Fibroblast of pulmonary artery (primary cell): Measurements from ENCODE around the gene STX18.

Source experiments
- DNase-seq: peaks from one replicate; pipeline ENCODE4 v3.0.0-alpha.2; 2010; ENCODE audit warnings: low read depth
- H3K4me3 ChIP-seq: replicated peaks from 2 replicates; pipeline ENCODE4 v1.5.1; 2011; ENCODE audit warnings: low read depth, mild to moderate bottlenecking, control low read depth, low read length, moderate library complexity
- TF ChIP-seq, protein P1 (sequence below): IDR thresholded peaks from 2 replicates; pipeline ENCODE4 v1.5.1; 2011; ENCODE audit warnings: mild to moderate bottlenecking, control low read depth, low read length, inconsistent platforms; ENCODE audit errors: missing control alignments

Gene STX18

GRCh38 chr4:4410271-4410670 lies 131.6 kb downstream of the STX18 start:
- TF ChIP-seq, protein P1, sequence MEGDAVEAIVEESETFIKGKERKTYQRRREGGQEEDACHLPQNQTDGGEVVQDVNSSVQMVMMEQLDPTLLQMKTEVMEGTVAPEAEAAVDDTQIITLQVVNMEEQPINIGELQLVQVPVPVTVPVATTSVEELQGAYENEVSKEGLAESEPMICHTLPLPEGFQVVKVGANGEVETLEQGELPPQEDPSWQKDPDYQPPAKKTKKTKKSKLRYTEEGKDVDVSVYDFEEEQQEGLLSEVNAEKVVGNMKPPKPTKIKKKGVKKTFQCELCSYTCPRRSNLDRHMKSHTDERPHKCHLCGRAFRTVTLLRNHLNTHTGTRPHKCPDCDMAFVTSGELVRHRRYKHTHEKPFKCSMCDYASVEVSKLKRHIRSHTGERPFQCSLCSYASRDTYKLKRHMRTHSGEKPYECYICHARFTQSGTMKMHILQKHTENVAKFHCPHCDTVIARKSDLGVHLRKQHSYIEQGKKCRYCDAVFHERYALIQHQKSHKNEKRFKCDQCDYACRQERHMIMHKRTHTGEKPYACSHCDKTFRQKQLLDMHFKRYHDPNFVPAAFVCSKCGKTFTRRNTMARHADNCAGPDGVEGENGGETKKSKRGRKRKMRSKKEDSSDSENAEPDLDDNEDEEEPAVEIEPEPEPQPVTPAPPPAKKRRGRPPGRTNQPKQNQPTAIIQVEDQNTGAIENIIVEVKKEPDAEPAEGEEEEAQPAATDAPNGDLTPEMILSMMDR: no peak
- DNase-seq: no peak
- no peak overlapping the region for H3K4me3 ChIP-seq

- DNase-seq: no peak
- H3K4me3 ChIP-seq: no peak overlapping the region
- TF ChIP-seq, protein P1: no peak
These were observed 132.3 kb downstream of the STX18 start for GRCh38 chr4:4409416-4410115.

GRCh38 chr4:4408576-4409335 lies 133.1 kb downstream of the STX18 start:
- H3K4me3 ChIP-seq: no peak overlapping the region
- DNase-seq: no peak
- TF ChIP-seq, protein P1: no peak

DNA sequence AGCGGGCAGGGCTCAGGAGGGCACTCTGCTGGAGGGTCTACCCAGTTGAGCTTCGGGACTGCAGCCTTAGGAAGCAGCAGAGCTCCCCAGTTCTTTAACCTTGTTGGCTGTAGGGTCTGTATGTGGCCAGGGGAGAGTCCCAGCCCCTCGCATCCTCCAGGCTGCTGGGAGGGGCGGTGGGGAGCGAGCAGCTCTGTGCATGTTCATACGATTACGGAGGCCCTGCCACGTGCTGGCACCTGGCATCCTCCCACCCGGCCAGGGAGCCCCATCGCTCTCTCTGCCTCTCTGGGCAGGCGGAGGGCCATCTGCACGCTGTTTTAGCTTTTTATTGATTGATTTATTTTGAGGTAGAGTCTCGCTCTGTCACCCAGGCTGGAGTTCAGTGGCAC lies 133.7 kb downstream of the STX18 start:
- TF ChIP-seq, protein P1: no peak
- H3K4me3 ChIP-seq: no peak overlapping the region
- DNase-seq: no peak

DNA sequence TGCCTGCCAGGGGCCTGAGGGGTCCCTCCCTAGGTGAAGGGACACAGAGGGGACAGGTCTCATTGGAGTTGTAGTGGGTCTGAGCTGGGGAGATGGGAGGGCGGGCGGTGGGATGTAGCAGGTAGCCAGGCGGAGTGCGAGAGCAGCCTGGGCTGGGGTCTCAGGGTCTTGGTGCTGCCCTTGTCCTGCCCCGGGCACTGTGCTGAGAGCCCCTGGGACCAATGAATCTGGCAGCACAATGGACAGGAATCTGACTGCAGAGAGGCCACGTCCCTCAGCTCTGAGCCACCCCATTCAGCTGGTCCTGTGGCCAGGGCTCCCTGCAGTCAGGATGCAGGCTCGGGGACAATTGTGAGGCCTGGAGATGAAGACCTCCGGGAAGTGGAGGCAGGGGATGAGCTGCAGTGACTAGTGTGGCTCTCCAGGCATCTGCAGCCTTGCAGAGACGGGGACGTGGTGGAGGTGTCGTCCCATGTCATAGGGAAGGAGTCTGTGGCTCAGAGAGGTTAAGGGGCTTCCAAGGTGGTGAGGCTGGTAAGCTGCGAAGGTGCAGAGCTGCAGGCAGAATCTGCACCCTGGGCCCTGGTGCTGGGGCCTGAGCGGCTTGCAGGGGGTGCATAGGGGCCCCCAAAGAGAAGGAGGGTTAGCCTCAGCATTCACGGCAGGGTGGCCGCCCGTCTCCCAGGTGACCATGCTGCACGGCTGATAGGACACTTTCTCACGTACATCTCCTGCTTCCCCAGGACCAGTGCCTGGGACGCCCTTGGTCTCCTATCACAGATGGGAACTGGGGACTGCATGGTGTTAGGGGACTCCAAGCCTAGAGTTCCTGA lies 134.3 kb downstream of the STX18 start:
- DNase-seq: no peak
- TF ChIP-seq, protein P1: no peak
- no peak overlapping the region for H3K4me3 ChIP-seq

GRCh38 chr4:4406455-4407298 lies 135.2 kb downstream of the STX18 start:
- TF ChIP-seq, protein P1: no peak
- no peak for DNase-seq
- H3K4me3 ChIP-seq: no peak overlapping the region
